BE2C (cell line): ENCODE results near the gene C20orf204.
"Not testable (repeated sequence)": the region's sequence is repeated elsewhere in the genome, so short reads cannot be mapped to it uniquely, and the experiment has no call there.

Experiments used
- DNase-seq: peaks from one replicate; pipeline ENCODE4 v3.0.0-alpha.2; 2020
- H3K27me3 ChIP-seq: fragments of 250-450 bp; sonication (Bioruptor Pico); 2 replicates; pipeline ENCODE4 v1.5.1; 2020; ENCODE audit warnings: mild to moderate bottlenecking
- H3K36me3 ChIP-seq: fragments of 250-450 bp; sonication (Bioruptor Pico); 2 replicates; pipeline ENCODE4 v1.5.1; 2020; ENCODE audit warnings: mild to moderate bottlenecking
- H3K4me1 ChIP-seq: fragments of 250-450 bp; sonication (Bioruptor Pico); 2 replicates; pipeline ENCODE4 v1.5.1; 2020
- H3K4me3 ChIP-seq: 2 replicates; pipeline ENCODE4 v1.5.1; 2011; ENCODE audit warnings: low read depth, low read length
- H3K9me3 ChIP-seq: fragments of 250-450 bp; sonication (Bioruptor Pico); 2 replicates; pipeline ENCODE4 v1.5.1; 2020
- CTCF ChIP-seq: IDR thresholded peaks from 2 replicates; pipeline ENCODE4 v1.5.1; 2012; ENCODE audit warnings: mild to moderate bottlenecking, low read depth, low read length

The C20orf204 gene

GRCh38 chr20:64006902-64007301, 29.1 kb upstream of the C20orf204 start:
- H3K4me1 ChIP-seq: no peaks in the 10 kb centered on the region
- no peaks in the 10 kb centered on the region for H3K9me3 ChIP-seq
- peaks cover 85% of the 10 kb centered on the region for H3K36me3 ChIP-seq
- DNase-seq: no peak
- H3K27me3 ChIP-seq: no peaks in the 10 kb centered on the region
- no peak for TF ChIP-seq CTCF
- H3K4me3 ChIP-seq: no peak overlapping the region

- Histone ChIP-seq H3K36me3 (peaks cover 78% of the 10 kb centered on the region), H3K27me3 (no peaks in the 10 kb centered on the region), H3K9me3 (no peaks in the 10 kb centered on the region), H3K4me3 (no peak overlapping the region), H3K4me1 (no peaks in the 10 kb centered on the region)
- DNase-seq: no peak
- no peak for TF ChIP-seq CTCF
Measured at GRCh38 chr20:64009811-64010387, 26.1 kb upstream of the C20orf204 start.

- no peak for DNase-seq
- no peak for TF ChIP-seq CTCF
- no peaks in the 10 kb centered on the region for H3K9me3 ChIP-seq
- peaks cover 78% of the 10 kb centered on the region for H3K36me3 ChIP-seq
- H3K27me3 ChIP-seq: no peaks in the 10 kb centered on the region
- H3K4me1 ChIP-seq: no peaks in the 10 kb centered on the region
- H3K4me3 ChIP-seq: no peak overlapping the region
Measured at GRCh38 chr20:64010711-64011237, 25.2 kb upstream of the C20orf204 start.

GRCh38 chr20:64011366-64011779, 24.6 kb upstream of the C20orf204 start:
- TF ChIP-seq CTCF: no peak
- Histone ChIP-seq H3K27me3 (no peaks in the 10 kb centered on the region), H3K4me1 (no peaks in the 10 kb centered on the region), H3K36me3 (peaks cover 78% of the 10 kb centered on the region), H3K4me3 (no peak overlapping the region), H3K9me3 (no peaks in the 10 kb centered on the region)
- DNase-seq: no peak

- not testable (repeated sequence) for H3K27me3 ChIP-seq, H3K9me3 ChIP-seq, H3K4me3 ChIP-seq, DNase-seq, H3K4me1 ChIP-seq
- H3K36me3 ChIP-seq: peaks cover 75% of the 10 kb centered on the region
Measured at GRCh38 chr20:64012385-64013154, 23.4 kb upstream of the C20orf204 start.

GRCh38 chr20:64015635-64016034, 20.3 kb upstream of the C20orf204 start:
- no peaks in the 10 kb centered on the region for H3K4me1 ChIP-seq
- no peaks in the 10 kb centered on the region for H3K9me3 ChIP-seq
- TF ChIP-seq CTCF: no peak
- H3K4me3 ChIP-seq: no peak overlapping the region
- no peaks in the 10 kb centered on the region for H3K27me3 ChIP-seq
- H3K36me3 ChIP-seq: peaks cover 70% of the 10 kb centered on the region
- DNase-seq: no peak
